Activated CD4-positive, alpha-beta T cell treated with anti-CD3 and anti-CD28 coated beads for 48 hours (primary cell): ENCODE results near the gene ATAD5.
"Not testable (repeated sequence)": the region's sequence is repeated elsewhere in the genome, so short reads cannot be mapped to it uniquely, and the experiment has no call there.

Experiments
- DNase-seq: peaks from one replicate; pipeline ENCODE4 v3.0.0-alpha.2; 2020

Gene ATAD5

DNA sequence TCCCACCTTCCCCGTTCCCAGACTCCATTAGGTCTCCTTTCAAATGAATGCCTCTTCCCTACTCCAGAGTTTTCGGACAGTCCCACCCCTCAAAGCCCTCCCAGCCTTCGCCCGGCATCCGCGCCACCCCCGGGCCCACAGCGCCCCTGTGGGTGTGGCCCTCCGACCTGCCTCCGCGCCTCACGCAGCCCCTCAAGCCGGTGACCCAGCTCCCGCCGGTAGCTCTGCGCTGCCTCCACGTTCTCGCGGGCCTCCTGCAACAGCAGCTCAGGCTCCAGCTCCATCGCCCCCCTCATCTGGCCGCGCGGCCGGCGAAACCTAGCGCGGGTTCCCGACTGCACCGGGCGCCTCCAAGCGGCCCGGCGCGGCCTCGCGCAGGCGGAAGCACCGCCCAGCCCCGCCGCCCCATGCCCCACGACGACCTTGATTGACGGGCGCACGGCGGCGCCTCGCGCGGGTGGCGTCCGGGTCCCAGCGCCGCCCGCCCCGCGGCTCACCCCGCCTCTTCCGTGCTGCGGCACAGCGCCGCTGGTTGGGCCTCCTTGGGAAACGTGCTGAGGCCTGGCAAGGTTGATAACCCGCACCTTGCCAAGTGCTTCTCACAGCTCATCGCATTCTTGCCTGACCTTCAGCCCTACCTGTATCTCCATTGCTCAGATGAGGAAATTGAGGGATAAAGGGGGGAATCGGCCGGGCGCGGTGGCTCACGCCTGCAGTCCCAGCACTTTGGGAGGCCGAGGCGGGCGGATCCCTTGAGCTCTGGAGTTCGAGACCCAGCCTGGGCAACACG is 7.2 kb upstream of the ATAD5 start, which contains the start of gene CRLF3:
Gene CRLF3 (minus strand): TSS at position 337 of the 790 bp plus-strand sequence. CDS start 41 bp downstream, at position 296.
- peak; percentile 93 for DNase-seq

- DNase-seq, result no peak
These were observed 4.7 kb upstream of the ATAD5 start for GRCh38 chr17:30827082-30827481.

DNA sequence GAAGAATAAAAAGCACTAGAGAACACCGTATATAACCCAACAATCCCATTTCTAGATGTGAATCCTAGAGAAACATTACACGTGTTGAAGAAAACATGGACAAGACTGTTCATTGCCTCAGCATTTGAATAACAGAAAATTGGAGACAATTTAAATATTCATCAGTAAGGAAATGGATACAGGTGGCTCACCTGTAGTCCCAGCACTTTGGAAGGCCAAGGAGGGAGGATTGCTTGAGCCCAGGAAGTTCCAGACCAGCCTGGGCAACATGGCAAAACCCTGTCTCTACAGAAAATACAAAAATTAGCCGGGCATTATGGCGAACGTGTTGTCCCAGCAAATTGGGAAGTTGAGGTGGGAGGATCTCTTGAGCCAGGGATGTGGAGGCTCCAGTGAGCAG is 2.7 kb upstream of the ATAD5 start:
- DNase-seq, result no peak

DNA sequence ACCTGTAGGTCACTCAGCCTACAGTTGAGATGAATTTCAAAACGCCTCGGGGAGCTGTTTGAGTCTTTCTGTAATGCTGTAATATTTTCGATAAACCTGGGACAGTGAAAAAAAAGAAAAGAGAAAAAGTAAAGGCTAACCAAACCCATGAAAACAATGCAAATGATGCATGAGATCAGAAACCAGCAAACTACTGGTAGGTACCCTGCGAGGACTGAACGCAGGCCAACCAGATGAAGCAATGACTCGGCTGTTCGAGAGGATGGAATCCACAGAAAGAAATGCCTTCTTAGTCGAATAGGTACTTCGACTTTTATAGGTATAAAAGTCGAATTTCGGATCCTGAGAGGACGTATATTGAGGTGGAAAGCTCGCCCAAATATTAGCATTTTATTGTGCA is 509 bp upstream of the ATAD5 start:
- DNase-seq, result peak; percentile 45

DNA sequence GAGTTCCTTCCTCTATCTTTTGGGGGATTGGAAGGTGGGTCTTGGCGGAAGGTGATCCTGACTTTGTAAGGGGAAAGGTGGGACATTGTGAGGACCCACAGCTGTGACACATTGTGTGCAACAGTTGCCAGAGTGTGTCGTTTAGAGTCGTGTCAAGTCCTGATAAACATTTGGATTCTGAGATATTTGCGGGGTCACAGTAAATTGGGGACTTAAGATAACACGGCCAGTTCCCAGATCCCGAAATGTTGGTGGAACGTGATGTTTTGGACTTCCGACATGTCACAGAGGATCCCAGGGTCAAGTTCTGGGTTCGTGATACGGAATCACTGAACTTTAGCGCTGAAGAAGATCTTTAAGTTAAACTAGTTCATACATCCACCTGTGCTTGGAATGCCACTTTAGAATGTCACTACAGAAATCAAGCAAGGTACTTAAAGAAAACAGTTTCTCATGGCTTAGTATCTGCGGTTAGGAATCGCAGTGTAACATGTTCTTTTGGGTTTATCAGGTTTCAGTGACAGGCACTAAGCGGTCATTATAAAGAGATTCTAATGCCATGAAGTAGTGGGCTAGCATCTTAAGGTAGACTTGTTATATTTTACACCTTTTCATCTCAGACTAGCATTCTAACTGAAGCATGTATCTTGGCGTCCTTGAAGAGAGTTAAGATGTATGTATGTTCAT is 815 bp downstream of the ATAD5 start:
- DNase-seq, result no peak

DNA sequence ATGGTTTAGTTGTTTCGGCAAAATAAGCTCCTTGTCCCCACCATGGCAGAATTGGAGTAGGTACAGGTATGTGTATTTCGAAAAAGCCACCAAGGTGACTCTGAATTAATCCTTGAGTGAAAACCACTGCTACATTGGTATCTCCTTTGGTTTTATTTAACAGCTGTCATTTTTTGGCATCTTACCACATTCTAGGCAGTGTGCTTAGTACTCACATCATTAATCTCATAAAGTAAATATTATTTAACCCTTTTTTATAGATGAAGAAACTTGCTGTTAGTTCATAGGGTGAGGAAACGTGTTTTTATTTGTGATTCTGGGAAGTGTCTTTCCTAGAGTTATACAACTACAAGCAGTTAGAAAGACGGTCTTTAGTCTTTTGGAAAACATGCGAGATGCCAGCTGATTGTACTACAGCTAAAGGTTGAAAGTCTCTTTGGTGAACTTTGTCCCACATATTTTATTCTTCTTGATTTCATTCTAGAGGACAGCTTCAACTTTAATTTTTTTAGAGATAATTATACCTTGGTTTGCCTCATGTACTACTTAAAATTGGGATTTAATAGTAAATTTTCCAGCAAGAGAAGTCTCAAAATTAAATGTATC is 6.5 kb downstream of the ATAD5 start:
- no peak for DNase-seq

DNA sequence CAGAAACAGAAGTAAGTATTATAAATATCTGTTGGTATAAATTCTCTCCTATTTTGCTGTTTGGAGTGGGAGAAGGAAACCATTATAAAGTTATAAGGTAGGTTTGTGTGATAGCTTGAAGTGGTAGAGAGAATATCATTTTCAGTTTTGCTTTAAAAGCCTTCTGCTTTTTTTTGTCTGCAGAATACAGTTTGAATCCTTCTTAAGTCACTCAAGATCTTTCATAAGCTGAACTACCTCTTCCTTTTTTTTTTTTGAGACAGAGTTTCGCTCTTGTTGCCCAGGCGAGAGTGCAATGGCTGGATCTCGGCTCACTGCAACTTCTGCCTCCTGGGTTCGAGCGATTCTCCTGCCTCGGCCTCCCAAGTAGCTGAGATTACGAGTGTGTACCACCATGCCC is 9.0 kb downstream of the ATAD5 start:
- DNase-seq, result no peak

GRCh38 chr17:30848021-30848420 is 16.3 kb downstream of the ATAD5 start:
- DNase-seq, result no peak

DNA sequence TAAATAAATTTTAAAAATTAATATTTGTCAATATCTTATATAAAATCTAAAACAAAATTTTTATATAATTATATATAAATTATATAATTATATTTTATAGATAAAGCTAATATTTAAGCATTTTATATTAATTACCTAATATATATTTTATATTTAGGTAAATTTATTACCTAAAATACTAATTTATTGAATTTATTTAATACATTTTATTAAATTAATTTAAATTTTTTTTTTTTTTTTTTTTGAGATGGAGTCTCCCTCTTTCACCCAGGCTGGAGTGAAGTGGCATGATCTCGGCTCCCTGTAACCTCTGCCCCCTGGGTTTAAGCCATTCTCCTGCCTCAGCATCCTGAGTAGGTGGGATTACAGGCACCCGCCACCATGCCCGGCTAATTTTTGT is 22.4 kb downstream of the ATAD5 start:
- DNase-seq, result no peak

DNA sequence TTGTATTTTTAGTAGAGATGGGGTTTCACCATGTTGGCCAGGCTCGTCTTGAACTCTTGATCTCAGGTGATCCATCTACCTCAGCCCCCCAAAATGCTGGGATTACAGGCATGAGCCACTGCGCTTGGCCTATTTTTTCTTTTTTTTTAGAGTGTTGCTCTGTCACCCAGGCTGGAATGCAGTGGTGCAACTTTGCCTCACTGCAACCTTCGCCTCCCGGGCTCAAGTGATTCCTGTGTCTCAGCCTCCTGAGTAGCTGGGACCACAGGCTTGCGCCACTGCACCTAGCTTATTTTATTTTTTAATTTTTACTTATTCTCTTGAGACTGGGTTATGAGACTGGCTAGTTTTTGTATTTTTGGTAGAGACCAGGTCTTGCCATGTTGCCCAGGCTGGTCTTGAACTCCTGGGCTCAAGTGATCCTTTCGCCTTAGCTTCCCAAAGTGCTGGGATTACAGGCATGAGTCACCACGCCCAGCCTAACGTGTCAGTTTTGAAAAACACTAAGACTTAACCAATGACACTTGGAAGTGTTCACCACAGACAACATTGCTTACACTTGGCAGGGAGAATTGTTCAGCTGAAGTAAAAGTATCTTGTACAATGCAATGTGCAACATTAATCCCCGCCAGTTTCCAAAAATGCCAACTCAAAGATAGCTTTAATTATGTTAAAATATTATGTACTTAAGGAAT is 26.9 kb downstream of the ATAD5 start:
- DNase-seq, result no peak

GRCh38 chr17:30864636-30865035 is 32.9 kb downstream of the ATAD5 start:
- no peak for DNase-seq

- no peak for DNase-seq
These were observed 37.2 kb downstream of the ATAD5 start for GRCh38 chr17:30869005-30869404.

DNA sequence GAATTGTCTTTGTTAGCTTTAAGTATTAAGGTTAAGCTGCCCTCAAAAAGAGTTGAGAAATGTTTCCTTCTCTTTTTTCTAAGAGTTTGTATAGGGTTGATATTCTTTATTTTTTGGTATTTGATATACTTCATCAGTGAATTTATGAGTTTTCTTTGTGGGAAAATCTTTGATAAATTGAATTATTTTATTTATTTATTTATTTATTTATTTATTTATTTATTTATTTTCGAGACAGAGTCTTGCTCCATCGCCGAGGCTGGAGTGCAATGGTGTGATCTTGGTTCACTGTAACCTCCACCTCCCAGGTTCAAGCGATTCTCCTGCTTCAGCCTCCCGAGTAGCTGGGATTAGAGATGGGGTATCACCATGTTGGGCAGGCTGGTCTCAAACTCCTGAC is 54.4 kb downstream of the ATAD5 start:
- no peak for DNase-seq

DNA sequence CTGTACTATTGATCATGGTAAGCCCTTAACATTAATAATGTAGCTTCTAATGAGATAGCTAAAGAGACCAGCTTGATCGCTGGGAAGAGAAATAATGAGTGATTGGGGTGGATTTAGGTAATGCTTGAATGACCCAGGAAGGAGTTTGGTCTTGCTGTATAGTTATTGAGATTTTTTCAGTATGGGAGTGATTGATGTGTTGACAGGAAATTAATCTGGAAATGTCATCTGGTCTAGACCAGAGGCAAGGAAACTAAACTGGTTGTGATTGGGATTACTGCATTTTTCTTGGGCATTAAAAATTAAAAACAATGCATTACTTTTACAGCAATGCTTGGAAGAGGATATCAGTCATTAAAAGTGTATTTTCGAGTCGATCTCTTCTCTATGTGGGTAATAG is 62.5 kb downstream of the ATAD5 start:
- no peak for DNase-seq

DNA sequence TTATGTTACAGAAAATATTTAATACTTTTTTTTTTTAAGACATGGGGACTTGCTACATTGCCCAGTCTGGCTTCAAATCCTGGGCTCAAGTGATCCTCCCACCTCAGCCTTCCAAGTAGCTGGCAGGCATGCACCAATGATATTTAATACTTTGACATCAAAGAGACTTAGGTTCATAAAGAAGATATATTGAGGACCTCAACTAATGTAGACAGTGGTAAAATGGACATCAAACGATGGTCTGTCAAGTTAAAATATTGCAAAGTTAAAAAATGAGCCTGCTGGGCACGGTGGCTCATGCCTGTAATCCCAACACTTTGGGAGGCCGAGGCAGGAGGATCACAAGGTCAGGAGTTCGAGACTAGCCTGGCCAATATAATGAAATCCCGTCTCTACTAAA is 65.5 kb downstream of the ATAD5 start:
- DNase-seq, result no peak

- peak; percentile 27 for DNase-seq
These were observed 74.0 kb downstream of the ATAD5 start for GRCh38 chr17:30905742-30906100.

- peak; percentile 94 for DNase-seq
These were observed 74.5 kb downstream of the ATAD5 start, which contains the start of gene TEFM for GRCh38 chr17:30906101-30906911. TEFM (minus strand) TSS chr17:30906238; CDS start chr17:30906198, 40 bp downstream.

- no peak for DNase-seq
These were observed 77.1 kb downstream of the ATAD5 start for GRCh38 chr17:30908717-30909420.

DNA sequence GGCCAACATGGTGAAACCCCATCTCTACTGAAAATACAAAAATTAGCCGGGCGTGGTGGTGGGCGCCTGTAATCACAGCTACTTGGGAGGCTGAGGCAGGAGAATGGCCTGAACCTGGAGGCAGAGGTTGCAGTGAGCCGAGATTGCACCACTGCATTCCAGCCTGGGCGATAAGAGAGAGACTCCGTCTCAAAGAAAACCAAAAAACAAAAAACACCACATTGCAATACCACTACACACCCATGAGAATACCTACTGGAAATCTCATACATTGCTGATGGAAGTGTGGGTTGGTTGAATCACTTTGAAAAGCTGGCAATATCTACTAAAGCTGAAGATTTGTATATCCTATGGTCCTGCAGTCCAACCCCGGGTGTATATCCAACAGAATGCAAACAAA is 78.4 kb downstream of the ATAD5 start:
- not testable (repeated sequence) for DNase-seq

DNA sequence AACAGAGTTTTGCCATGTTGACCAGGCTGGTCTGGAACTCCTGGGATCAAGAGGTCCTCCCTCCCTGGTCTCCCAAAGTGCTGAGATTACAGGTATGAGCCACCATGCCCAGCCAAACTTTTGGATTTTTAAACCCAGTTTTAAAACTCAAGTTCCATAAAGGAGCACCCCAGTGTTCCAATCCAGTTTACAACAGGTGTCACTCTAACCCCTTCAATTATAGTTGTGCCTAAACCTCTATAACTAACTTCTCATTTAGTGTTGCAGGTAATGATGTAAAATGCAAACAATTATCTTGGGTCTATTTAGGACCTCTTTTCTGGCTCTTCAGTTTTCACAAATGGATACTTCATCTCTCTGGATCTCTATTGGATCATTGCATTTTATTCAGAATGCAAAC is 82.2 kb downstream of the ATAD5 start:
- DNase-seq, result no peak

- DNase-seq, result no peak
These were observed 84.3 kb downstream of the ATAD5 start for GRCh38 chr17:30915833-30916611.
